Stromal cell of bone marrow (primary cell): Measurements from ENCODE around the gene ENO1.
"Not testable (repeated sequence)": the region's sequence is repeated elsewhere in the genome, so short reads cannot be mapped to it uniquely, and the experiment has no call there.

Source experiments
- DNase-seq: peaks from one replicate; pipeline ENCODE4 v3.0.0-alpha.2; 2012; ENCODE audit warnings: low read depth

ENO1 gene

DNA sequence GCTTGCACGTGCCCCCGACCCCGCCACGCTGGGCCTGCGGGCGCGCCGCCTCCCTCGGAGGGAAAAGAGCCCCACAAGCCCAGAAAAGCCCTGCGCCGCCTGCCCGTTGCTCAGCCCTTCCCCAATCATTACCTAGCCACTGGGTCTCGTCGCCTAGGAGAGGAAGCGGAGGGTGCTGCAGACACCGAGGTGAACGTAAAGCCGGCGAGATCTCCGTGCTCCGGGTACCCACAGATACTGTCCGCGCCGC is at the start of gene ENO1:
Gene ENO1, minus strand, starts transcription at position 239 of the 250 bp plus-strand sequence. CDS start 3,778 bp downstream, outside the sequence.
- DNase-seq, result no peak

DNA sequence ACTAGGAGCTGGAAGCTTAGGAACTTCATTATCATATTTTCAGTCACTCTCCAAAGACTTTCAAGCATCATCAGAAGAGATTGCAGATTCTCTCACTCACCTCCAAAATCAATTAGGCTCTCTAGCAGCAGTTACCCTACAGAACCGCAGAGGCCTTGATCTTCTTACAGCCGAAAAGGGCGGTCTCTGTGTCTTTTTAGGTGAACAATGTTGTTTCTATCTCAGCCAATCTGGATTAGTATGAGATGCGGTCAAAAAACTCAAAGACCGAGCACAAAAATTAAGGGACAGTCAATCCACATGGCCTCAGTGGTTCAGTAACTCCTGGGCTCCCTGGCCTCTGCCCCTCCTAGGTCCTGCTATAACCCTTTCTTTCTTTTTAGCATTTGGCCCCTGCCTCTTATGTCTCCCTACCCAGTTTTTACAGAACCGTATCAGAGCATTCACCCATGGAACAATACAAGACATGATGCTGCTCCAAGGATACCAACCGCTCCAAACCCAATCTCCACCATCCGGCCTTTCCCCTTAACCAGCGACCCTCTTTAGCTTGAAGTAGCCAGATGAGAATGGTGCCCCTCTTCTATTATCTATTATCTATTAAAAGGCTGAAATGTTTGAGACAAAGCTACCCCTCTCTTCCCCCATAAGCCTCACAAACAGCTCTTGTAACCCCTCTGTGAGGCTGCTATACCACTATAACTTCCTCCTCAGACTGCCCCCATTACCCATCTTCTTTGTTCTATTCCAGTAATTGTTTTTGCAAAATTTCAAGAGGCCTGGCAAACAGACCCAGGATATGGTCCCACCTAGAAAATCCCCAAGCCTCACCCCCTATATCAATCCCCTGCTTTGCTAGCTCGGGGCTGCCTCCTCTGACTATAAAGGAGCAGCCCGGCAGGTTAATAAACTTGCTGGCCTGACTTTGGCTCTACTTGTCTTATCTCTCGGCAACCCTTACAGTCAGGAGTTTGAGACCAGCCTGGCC is 48.5 kb upstream of the ENO1 start:
- DNase-seq, result no peak

DNA sequence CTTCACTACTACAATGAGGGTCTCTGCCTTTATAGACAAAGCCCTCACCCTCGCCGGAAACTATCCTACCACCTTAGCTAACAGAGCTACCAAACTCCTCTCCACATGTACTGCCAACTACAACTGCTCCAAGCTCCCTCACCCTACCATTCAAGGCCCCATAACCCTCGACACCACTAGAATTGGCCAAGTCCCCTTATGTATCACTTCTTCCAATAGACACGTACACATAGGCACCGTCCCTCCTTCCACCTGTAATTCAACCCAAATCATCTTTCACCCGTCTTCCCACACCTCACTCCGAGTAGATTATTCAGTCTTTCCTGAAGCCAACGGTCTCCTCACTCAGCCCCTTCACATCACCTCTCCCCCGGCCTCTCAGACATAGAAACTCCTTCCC is 47.5 kb upstream of the ENO1 start:
- no peak for DNase-seq

DNA sequence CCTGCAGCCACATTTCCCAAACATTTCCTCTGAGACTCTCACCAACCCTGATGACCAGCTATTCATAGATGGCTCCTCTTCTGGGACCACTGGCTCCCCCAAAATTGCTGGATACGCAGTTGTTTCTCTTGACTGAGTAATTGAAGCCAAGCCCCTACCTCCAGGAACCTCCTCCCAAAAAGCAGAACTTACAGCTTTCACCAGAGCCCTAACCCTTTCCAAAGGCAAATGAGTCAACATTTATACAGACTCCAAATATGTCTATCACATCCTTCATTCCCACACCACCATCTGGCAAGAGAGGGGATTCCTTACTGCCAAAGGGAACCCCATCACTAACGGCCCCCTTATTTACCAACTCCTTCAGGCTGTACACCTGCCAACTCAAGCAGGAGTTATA is 46.9 kb upstream of the ENO1 start:
- DNase-seq, result no peak

DNA sequence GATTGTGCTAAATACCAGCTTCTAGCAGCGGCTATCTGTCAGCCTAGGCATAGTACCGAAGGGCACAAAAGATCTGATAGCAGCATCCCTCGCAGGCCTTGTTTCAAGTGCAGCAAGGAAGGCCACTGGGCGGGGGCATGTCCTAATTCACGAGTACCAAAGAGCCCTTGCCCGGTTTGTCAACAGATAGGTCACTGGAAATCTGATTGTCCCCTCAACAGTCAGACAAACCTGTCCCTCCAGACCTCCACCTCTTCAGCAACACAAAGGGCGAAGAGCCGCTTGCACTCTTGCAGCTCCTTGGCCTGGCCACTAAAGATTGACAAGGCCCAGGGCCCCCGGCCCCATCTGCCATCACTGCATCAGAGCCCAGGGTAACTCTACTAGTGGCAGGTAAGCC is 44.5 kb upstream of the ENO1 start:
- no peak for DNase-seq

DNA sequence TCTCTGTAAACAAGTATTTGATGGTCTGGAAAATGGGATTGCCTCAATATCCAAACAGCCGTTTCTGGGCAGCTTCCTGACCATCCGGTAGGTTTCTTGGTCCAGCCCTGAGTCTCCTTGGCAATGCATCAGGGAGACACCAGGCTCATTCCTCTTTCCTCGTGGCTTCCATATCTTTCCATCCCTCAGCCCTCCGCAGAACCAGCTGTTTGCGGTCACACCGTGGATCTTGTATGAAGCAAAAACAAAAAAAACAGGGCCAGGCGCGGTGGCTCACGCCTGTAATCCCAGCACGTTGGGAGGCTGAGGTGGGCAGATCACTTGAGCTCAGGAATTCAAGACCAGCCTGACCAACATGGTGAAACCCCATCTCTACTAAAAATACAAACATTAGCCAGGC is 39.0 kb upstream of the ENO1 start:
- not testable (repeated sequence) for DNase-seq

DNA sequence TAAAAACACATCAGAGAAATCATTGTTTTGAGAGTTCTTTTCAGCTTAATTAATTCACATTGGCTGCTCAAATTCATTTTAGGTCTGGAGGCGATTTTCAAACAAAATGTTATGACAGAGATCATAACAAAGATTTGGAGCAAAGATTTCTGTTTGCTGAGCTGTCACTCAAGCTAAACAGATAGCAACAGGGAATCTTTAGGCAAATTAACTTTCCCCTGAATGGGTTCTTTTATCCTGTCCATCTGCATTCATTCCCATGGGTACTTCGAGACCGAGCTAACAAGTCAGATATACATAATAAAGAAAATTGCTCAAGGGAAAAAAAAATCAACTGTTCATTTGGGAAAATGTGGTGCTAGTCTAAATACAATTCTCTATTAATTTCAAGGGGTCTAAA is 37.0 kb upstream of the ENO1 start:
- no peak for DNase-seq

DNA sequence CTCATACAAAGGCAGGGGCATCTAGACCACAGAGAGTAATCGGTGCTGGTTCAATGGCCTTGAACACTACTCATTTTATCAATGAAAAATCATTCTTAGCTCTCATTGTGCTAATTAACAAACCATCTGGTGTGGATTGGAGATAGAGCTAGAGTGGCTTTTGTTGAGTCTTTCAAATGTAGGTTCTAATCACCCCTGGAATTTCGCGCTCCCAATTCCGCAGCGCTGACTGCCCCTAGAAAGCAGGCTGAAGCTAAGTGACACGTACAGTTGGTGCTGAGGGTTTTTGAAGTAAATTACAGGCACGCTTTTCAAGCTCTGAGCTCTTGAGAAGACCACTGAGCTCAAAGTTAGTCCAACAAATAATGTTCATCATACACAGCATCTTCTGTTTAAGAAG is 36.0 kb upstream of the ENO1 start:
- no peak for DNase-seq

DNA sequence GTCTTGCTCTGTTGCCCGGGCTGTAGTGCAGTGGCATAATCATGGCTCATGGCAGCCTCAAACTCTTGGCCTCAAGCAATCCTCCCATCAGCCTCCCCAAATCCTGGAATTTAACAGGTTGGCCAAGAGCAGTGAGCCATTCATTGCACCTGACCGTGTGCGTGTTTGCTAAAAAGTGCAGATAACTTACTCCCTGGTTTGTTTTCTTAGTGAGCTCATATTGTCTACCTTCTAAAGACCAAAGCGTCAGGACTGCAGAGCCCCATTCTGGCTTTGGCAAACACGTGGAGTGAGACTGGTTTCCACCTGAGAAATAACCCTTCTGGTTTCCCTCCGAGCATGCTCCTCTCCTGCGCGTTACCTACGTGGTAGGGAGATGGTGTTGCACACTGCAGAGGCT is 35.0 kb upstream of the ENO1 start:
- no peak for DNase-seq

DNA sequence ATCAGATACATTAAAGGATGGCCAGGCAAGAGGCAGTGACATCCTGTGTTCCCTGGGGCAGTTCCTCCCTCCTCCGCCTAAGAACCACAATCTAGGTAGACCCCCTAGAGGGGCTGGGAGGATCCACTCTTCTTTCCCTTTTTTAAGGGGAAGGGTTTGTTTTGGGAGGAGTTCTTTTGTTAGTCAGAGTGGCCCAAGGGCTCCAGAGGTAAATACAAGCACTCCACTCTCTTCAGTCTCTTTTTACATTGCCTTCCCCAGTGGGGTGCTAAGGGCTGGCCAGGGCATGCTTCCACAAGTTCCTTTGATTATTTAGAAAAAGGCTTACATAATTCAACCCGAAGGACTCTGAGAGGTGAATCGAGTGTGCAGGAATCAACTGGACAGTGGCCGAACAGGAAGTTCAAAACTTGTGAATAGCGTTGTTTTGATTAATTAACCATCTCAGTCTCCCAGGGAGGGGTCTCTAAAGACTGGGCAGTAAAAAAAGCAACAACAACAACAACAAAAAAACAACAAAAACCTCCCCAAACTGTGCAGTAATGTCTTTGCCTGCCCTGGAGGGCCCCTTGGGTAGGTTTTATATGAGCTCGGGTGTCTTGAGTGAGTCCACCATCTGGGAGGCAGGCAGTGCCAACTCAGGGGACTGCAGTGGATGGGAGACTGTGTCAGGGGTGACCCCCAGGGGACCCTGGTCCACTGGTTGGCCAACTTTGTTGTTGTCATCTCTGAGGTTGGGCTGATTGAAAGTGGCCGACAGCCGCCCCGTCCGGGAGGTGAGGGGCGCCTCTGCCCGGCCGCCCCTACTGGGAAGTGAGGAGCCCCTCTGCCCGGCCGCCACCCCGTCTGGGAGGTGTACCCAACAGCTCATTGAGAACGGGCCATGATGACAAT is 33.2 kb upstream of the ENO1 start:
- DNase-seq, result no peak

DNA sequence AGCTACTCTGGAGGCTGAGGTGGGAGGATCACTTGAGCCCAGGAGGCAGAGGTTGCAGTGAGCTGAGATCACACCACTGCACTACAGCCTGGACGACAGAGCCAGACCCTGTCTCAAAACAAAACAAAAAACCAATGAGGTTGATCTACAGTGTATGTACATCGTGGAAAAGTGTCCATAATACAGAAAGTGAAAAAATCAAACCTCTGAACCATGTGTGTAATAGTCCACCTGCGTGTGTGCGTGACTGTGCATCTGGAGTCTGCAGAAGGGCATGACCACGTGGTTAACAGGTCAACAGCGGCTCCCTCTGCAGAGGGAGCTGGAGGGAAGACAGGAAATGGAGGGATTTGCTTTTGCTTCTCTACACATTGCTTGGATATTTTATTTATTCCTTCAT is 32.4 kb upstream of the ENO1 start:
- DNase-seq, result no peak

DNA sequence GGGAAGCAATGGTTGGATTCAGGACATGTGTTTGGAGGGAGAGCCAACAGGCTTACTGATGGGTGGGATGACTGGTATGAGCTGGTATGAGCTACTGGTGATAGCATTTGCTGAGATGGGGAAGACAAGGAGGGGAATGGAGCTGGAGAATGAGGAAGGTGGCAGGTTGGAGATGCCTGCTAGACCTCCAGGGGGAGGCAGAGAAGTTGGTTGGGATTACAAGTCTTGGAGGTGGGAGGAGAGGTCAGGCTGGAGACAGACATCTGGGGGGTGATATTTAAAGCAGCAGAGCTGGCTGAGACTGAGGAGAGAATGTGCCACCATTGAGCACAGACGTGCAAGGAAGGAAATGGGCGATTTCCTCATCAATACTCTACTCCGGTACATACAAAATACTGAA is 31.8 kb upstream of the ENO1 start:
- no peak for DNase-seq

DNA sequence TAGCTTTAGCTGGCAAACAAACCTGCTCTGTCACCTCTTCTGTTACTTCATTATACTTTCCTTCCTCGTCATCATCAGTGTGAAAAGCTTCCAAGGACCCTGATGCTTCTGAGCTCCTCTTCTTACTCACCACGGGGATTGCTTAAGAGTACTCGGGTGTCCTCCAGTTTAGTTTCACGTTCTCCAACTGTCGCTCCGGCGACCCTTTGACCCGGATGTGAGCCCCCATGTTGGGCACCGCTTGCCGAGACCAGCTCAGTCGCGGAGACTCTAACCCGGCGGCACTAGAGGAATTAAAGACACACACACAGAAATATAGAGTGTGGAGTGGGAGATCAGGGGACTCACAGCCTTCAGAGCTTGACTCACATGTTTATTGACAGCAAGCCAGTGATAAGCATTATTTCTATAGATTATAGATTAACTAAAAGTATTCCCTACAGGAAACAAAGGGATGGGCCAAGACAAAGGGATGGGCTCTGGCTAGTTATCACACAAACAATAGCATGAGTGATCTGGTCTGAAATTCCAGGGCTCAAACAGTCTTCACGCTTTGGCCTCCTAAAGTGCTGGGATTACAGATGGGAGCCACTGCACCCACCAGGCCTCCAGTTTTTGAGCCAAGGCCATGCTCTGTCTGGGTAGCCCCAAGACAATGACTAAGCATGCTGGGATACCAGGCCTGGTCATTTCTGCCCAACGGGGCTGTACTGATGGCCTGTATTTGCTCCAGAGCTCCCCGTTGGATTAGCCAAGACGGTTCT is 30.1 kb upstream of the ENO1 start:
- DNase-seq, result no peak

DNA sequence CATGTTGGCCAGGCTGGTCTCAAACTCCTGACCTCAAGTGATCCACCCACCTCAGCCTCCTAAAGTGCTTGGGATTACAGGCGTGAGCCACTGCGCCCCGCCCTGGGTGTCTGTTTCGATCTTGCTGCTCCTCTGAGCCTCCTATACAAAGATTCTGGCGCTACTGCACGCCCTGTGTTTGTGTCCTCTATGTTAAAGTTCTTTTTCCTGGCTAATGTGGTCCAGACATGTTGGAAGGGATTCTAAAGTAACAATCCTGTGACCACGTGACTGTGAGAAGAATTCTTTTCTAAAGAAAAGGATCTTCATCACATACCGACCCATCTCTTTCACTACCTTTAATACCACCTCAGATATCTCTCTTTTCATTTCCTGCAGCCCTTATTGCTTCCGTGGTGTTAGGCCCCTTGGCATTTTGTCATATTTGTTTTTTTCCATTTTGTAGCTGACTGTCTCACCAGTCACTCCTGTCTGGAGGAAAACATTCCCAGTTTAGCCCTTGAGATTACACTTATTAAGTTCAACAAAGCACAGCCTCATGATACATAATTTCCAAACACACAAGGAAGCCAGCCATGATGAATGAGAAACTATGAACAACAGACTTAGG is 27.2 kb upstream of the ENO1 start:
- DNase-seq, result peak; percentile 85

DNA sequence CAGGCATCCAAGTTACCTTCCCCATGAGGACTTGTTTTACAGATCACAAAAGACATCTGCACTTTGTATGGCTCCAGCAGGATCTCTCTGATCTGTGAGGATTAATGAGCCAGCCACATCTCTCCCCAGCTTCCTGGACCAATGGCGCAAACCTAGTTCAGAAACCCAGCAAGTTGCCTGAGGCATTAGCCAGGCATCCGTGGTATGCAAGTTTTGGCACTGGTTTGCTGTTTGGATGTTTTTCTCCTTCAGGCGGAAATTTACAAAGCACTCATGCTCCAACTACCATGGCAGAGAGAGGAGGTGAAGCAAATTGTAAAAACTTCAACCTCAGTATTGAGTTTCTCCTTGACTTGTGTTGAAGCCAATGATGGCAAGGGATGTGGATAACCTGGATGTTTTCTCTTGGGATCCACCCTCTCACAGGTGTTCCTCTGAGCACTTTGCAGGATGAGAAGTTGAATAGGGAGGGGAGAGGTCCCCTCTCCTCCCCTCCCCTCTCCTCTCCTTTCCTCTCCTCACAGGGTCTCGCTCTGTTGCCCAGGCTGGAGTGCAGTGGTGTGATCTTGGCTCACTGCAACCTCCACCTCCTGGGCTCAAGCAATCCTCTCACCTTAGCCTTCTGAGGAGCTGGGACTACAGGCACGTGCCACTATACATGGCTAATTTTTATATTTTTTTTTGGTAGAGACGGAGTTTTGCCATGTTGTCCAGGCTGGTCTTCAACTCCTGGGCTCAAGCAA is 25.6 kb upstream of the ENO1 start:
- peak; percentile 90 for DNase-seq

DNA sequence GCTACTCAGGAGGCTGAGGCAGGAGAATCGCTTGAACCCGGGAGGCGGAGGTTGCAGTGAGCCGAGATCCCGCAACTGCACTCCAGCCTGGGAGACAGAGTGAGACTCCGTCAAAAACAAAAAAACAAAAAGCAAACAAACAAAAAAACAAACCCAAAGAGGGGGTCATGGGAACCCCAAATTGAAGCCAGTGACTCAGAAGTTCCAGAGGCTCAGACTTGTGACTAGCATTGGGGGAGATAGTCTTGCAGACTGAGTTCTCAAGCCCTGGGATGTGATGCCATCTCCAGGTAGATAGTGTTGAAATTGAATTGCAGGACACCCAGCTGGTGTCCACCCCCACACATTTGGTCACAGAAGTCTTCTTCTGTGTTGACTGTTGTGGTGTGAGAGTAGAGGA is 24.9 kb upstream of the ENO1 start:
- no peak for DNase-seq

DNA sequence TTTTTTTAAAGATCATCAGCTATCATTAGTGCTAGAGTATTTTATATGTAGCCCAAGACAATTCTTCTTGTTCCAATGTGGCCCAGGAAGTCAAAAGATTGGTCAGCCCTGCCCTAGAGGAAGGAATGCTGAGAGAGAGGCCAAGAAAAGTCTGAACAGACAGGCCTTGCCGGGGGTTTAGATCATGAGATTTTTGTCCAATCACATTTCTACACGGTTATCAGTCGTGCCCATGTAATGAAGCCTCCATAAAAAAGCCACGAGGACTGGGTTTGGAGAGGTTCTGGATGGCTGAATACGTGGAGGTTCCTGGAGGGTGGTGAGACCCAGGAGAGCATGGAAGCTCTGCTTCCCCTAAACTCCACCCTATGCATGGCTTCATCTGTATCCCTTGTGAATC is 24.3 kb upstream of the ENO1 start:
- DNase-seq, result no peak

DNA sequence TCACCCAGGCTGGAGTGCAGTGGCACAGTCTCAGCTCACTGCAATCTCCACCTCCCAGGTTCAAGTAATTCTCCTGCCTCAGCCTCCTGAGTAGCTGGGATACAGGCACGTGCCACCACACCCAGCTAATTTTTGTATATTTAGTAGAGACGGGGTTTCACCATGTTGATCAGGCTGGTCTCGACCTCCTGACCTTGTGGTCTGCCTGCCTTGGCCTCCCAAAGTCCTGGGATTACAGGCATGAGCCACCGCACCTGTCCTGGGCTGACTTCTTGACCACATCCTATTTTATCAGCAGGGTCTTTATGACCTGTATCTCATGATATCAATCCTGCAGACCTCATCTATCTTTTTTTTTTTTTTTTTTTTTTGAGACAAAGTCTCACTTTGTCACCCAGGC is 22.2 kb upstream of the ENO1 start:
- DNase-seq, result not testable (repeated sequence)

DNA sequence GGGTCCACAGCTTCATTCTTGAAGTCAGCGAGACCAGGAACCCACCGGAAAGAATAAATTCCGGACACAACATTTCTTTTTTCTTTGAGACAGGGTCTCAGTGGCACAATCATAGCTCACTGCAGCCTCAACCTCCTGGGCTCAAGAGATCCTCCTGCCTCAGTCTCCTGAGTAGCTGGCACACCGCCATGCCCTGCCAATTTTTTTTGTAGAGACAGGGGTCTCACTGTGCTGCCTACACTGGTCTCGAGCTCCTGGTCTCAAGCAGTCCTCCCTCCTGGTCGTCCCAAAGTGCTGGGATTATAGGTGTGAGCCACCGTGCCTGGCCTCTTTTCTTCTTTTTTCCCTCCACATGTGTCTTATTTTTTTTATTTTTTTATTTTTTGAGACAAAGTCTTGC is 20.6 kb upstream of the ENO1 start:
- DNase-seq, result no peak

DNA sequence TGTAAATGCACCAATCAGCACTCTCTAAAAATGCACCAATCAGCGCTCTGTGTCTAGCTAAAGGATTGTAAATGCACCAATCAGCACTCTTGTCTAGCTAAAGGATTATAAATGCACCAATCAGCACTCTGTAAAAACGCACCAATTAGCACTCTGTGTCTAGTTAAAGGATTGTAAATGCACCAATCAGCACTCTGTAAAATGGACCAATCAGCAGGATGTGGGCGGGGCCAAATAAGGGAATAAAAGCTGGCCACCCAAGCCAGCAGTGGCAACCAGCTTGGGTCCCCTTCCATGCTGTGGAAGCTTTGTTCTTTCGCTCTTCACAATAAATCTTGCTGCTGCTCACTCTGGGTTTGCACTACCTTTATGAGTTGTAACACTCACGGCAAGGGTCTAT is 19.9 kb upstream of the ENO1 start:
- not testable (repeated sequence) for DNase-seq

DNA sequence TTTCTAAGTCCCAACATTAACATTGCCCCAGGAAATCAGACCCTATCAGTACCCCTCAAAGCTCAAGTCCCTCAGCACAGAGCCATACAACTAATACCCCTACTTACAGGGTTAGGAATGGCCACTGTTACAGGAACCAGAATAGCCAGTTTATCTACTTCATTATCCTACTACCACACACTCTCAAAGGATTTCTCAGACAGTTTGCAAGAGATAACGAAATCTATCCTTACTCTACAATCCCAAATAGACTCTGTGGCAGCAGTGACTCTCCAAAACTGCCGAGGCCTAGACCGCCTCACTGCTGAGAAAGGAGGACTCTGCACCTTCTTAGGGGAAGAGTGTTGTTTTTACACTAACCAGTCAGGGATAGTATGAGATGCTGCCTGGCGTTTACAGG is 19.0 kb upstream of the ENO1 start:
- DNase-seq, result not testable (repeated sequence)
